ENCODE results near the gene C1QTNF5.

GRCh38 chr11:119380160-119380826, 39.6 kb upstream of the C1QTNF5 start:
- TF ChIP-seq, protein P1, sequence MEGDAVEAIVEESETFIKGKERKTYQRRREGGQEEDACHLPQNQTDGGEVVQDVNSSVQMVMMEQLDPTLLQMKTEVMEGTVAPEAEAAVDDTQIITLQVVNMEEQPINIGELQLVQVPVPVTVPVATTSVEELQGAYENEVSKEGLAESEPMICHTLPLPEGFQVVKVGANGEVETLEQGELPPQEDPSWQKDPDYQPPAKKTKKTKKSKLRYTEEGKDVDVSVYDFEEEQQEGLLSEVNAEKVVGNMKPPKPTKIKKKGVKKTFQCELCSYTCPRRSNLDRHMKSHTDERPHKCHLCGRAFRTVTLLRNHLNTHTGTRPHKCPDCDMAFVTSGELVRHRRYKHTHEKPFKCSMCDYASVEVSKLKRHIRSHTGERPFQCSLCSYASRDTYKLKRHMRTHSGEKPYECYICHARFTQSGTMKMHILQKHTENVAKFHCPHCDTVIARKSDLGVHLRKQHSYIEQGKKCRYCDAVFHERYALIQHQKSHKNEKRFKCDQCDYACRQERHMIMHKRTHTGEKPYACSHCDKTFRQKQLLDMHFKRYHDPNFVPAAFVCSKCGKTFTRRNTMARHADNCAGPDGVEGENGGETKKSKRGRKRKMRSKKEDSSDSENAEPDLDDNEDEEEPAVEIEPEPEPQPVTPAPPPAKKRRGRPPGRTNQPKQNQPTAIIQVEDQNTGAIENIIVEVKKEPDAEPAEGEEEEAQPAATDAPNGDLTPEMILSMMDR (IDR thresholded peaks at IDR 0.05), result no peak
- TF ChIP-seq SIN3A (IDR thresholded peaks at IDR 0.05; ENCODE audit: borderline replicate concordance, insufficient read depth, low read depth, low read length), result no peak
- TF ChIP-seq, protein P2, sequence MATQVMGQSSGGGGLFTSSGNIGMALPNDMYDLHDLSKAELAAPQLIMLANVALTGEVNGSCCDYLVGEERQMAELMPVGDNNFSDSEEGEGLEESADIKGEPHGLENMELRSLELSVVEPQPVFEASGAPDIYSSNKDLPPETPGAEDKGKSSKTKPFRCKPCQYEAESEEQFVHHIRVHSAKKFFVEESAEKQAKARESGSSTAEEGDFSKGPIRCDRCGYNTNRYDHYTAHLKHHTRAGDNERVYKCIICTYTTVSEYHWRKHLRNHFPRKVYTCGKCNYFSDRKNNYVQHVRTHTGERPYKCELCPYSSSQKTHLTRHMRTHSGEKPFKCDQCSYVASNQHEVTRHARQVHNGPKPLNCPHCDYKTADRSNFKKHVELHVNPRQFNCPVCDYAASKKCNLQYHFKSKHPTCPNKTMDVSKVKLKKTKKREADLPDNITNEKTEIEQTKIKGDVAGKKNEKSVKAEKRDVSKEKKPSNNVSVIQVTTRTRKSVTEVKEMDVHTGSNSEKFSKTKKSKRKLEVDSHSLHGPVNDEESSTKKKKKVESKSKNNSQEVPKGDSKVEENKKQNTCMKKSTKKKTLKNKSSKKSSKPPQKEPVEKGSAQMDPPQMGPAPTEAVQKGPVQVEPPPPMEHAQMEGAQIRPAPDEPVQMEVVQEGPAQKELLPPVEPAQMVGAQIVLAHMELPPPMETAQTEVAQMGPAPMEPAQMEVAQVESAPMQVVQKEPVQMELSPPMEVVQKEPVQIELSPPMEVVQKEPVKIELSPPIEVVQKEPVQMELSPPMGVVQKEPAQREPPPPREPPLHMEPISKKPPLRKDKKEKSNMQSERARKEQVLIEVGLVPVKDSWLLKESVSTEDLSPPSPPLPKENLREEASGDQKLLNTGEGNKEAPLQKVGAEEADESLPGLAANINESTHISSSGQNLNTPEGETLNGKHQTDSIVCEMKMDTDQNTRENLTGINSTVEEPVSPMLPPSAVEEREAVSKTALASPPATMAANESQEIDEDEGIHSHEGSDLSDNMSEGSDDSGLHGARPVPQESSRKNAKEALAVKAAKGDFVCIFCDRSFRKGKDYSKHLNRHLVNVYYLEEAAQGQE (IDR thresholded peaks at IDR 0.05; ENCODE audit: insufficient read depth in 1 of 2, low read depth in 2 of 2, low read length in 1 of 2), result no peak
- no peak for TF ChIP-seq POLR2AphosphoS5 (IDR thresholded peaks at IDR 0.05; ENCODE audit: low read depth, low read length)
